NCI-H2107 (cell line): ENCODE data around the gene SCAMP2.

Source experiments
- DNase-seq: peaks from one replicate; lab custom pipeline; 2025; lab: John Stamatoyannopoulos, UW

SCAMP2 gene

GRCh38 chr15:74795966-74796625 is 77.1 kb downstream of the SCAMP2 start:
- DNase-seq = no peak

DNA sequence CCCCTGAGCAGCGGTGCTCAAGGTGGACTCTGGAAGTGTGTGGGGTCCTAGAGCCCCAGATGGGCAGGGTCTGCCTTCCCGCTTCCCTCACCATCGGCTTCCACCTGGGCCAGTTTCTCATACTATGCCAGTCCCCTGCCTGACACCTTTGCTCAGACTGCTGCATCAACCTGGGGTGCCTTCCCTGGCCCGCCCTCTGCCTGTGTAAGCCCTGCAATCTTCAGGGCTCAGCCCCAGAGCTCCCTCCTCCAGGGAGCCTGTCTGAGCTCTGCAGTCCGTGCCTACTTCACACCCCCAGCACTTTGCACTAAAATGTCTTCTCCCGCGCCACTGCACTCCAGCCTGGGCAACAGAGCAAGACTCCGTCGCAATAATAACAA is 78.2 kb downstream of the SCAMP2 start:
- no peak for DNase-seq

DNA sequence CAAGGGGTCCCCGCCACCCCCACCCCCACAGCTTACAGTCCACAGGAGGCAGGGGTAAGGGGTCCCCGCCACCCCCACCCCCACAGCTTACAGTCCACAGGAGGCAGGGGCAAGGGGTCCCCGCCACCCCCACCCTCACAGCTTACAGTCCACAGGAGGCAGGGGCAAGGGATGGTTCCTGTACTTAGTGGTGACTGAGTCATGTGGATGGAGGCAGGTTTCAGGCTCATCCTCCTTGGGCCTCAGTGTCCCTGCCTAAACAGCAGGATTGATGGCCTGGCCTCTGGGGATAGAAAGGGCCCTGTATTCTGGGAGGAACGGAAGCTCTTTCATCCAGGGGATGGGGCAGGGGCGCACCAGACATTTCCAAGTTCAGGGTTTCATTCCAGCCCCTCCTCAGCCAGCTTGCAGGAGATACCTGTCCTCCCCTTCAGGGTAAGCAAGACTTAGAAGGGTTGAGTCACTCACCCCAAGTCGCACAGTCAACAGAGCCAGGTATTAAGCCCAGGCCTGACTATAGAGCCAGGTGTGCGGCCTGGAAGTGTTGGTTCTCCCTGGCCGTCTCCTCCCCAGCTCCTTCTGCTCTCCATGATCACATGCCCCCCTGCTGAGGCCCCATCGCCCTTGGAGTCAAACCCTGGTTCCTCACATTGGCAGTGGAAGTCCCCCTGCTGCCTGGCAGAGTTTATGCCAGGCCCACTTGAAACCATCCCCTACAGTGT is 78.8 kb downstream of the SCAMP2 start:
- DNase-seq = no peak
